GM10266 (cell line): Measurements from ENCODE around the gene CD4.

Source experiments
- DNase-seq: peaks from one replicate; pipeline ENCODE4 v3.0.0; 2012; ENCODE audit errors: extremely low spot score
- CTCF ChIP-seq: IDR thresholded peaks from 2 replicates; pipeline ENCODE4 v1.5.1; 2012; ENCODE audit warnings: mild to moderate bottlenecking, low read depth; ENCODE audit not compliant: control insufficient read depth, insufficient read depth; ENCODE audit errors: missing control alignments

Gene CD4

GRCh38 chr12:6818645-6819044 lies 29.3 kb downstream of the CD4 start:
- no peak for DNase-seq
- TF ChIP-seq CTCF = no peak

GRCh38 chr12:6819106-6820030 lies 30.0 kb downstream of the CD4 start:
- no peak for DNase-seq
- no peak for TF ChIP-seq CTCF

- DNase-seq = no peak
- no peak for TF ChIP-seq CTCF
Observed at GRCh38 chr12:6820166-6820565, 30.8 kb downstream of the CD4 start.

- DNase-seq = no peak
- TF ChIP-seq CTCF = no peak
Observed at GRCh38 chr12:6821591-6822425, 32.5 kb downstream of the CD4 start, which contains the start of gene GPR162. Gene GPR162 (plus strand): TSS chr12:6821821. CDS start chr12:6823899, 2,078 bp downstream.

GRCh38 chr12:6822426-6823135 lies 33.3 kb downstream of the CD4 start:
- TF ChIP-seq CTCF = no peak
- no peak for DNase-seq

GRCh38 chr12:6823182-6824084 lies 34.1 kb downstream of the CD4 start:
- no peak for TF ChIP-seq CTCF
- DNase-seq = no peak
